ENCODE measurements around the gene GLYATL3. TPM values are rescaled to one million over a fixed set of nuclear protein-coding genes. Genes with fewer than 3 reads are reported as not detected.

GLYATL3 gene
- not detected in 2 replicates for total RNA-seq

- TF ChIP-seq, protein P1, sequence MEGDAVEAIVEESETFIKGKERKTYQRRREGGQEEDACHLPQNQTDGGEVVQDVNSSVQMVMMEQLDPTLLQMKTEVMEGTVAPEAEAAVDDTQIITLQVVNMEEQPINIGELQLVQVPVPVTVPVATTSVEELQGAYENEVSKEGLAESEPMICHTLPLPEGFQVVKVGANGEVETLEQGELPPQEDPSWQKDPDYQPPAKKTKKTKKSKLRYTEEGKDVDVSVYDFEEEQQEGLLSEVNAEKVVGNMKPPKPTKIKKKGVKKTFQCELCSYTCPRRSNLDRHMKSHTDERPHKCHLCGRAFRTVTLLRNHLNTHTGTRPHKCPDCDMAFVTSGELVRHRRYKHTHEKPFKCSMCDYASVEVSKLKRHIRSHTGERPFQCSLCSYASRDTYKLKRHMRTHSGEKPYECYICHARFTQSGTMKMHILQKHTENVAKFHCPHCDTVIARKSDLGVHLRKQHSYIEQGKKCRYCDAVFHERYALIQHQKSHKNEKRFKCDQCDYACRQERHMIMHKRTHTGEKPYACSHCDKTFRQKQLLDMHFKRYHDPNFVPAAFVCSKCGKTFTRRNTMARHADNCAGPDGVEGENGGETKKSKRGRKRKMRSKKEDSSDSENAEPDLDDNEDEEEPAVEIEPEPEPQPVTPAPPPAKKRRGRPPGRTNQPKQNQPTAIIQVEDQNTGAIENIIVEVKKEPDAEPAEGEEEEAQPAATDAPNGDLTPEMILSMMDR (IDR thresholded peaks at IDR 0.05; ENCODE audit: extremely low read depth, low read depth, low read length): no peak
- H3K27ac ChIP-seq (ENCODE audit: low read depth, low read length): no peak within 1 kb of the TSS
- no peaks in the 10 kb centered on the region for H3K36me3 ChIP-seq (ENCODE audit: insufficient read depth, low read length)
- H3K27me3 ChIP-seq (ENCODE audit: insufficient read depth, low read length): no peaks in the 10 kb centered on the region
- H4K20me1 ChIP-seq (ENCODE audit: insufficient read depth, low read length): no peaks in the 10 kb centered on the region
- H2AFZ ChIP-seq (ENCODE audit: low read length): no peak within 1 kb of the TSS
- H3K4me1 ChIP-seq (ENCODE audit: insufficient read depth, low read length): no peaks in the 10 kb centered on the region
- no peak within 1 kb of the TSS for H3K4me3 ChIP-seq (ENCODE audit: insufficient read depth, low read length)
- no peaks in the 10 kb centered on the region for H3K9me3 ChIP-seq (ENCODE audit: low read depth, low read length)
- H3K79me2 ChIP-seq (ENCODE audit: insufficient read depth, low read length): no peaks in the 10 kb centered on the region
- no peak within 1 kb of the TSS for H3K4me2 ChIP-seq (ENCODE audit: insufficient read depth, low read length)
- DNase-seq (ENCODE audit: insufficient read length, low spot score, missing footprints): no peak
These were observed at the start of gene GLYATL3 for GRCh38 chr6:49499623-49500022. Gene GLYATL3 (plus strand): TSS chr6:49499923. CDS start chr6:49511991, 12,068 bp downstream.

GRCh38 chr6:49453221-49453620 is 46.5 kb upstream of the GLYATL3 start:
- Histone ChIP-seq H3K4me3 (ENCODE audit: insufficient read depth, low read length) (no peak overlapping the region), H3K9me3 (ENCODE audit: low read depth, low read length) (no peaks in the 10 kb centered on the region), H3K79me2 (ENCODE audit: insufficient read depth, low read length) (no peaks in the 10 kb centered on the region), H3K36me3 (ENCODE audit: insufficient read depth, low read length) (peaks cover 25% of the 10 kb centered on the region), H3K27ac (ENCODE audit: low read depth, low read length) (no peak overlapping the region), H3K4me2 (ENCODE audit: insufficient read depth, low read length) (no peak overlapping the region), H3K27me3 (ENCODE audit: insufficient read depth, low read length) (no peaks in the 10 kb centered on the region), H3K4me1 (ENCODE audit: insufficient read depth, low read length) (no peaks in the 10 kb centered on the region), H4K20me1 (ENCODE audit: insufficient read depth, low read length) (no peaks in the 10 kb centered on the region), H2AFZ (ENCODE audit: low read length) (no peak overlapping the region)
- DNase-seq (ENCODE audit: insufficient read length, low spot score, missing footprints): no peak
- TF ChIP-seq, protein P1 (IDR thresholded peaks at IDR 0.05; ENCODE audit: extremely low read depth, low read depth, low read length): peak; percentile 29

DNA sequence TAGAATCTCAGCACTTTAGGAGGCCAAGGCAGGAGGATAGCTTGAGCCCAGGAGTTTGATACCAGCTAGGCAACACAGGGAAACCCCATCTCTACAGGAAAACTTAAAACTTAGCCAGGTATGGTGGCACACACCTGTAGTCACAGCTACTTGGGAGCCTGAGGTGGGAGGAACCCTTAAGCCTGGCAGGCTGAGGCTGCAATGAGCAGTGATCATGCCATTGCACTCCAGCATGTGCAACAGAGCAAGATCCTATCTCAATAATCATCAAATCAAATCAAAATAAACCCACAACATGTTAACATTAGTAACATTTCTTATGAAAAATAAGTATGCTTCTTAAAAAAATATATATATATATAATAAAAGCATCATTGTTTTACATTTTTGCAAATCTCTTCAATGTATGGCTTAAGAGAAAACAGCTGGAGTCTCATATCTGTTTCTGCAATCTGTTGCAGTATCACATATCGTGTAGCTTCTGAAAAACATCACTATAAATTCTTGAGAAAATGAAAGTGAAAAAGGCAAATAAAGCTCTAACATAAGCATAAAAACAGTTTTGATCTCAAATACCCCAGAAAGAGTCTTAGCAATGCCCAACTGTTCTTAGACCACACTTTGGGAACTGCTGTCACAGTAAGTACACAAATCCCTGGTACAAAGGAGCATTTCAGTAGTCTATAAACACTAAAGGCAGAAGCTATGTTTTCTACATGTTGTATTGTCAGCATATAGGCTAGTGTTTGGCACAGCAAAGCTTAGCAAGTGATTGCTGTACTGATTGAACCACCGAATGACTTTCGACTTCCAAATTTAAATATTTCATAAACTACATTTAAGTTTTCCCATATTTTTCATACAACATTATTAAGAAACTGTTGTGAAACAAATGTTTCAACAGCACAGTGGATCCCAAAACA is 44.7 kb upstream of the GLYATL3 start:
- Histone ChIP-seq H2AFZ (ENCODE audit: low read length) (no peak overlapping the region), H3K4me3 (ENCODE audit: insufficient read depth, low read length) (no peak overlapping the region), H3K27me3 (ENCODE audit: insufficient read depth, low read length) (no peaks in the 10 kb centered on the region), H3K27ac (ENCODE audit: low read depth, low read length) (no peak overlapping the region), H4K20me1 (ENCODE audit: insufficient read depth, low read length) (no peaks in the 10 kb centered on the region), H3K4me1 (ENCODE audit: insufficient read depth, low read length) (no peaks in the 10 kb centered on the region), H3K4me2 (ENCODE audit: insufficient read depth, low read length) (no peak overlapping the region), H3K36me3 (ENCODE audit: insufficient read depth, low read length) (peaks cover 23% of the 10 kb centered on the region), H3K9me3 (ENCODE audit: low read depth, low read length) (no peaks in the 10 kb centered on the region), H3K79me2 (ENCODE audit: insufficient read depth, low read length) (peaks cover 11% of the 10 kb centered on the region)
- DNase-seq (ENCODE audit: insufficient read length, low spot score, missing footprints): no peak
- TF ChIP-seq, protein P1 (IDR thresholded peaks at IDR 0.05; ENCODE audit: extremely low read depth, low read depth, low read length): no peak

DNA sequence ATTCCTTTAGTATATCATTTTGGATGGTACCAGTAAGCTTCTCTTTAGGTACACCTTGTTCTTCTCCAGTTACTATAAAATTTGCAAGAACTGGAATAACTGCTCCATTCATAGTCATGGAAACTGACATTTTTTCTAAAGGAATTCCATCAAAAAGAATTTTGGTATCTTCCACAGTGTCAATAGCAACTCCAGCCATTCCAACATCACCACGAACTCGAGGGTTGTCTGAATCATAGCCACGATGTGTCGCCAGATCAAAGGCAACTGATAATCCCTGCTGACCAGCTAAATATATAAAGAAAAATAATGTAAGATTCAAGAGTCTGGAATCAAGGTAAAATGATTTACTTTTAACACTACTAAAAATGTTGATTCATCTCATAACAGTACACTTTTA is 42.0 kb upstream of the GLYATL3 start:
- H3K4me1 ChIP-seq (ENCODE audit: insufficient read depth, low read length): peaks cover 6% of the 10 kb centered on the region
- peaks cover 38% of the 10 kb centered on the region for H3K79me2 ChIP-seq (ENCODE audit: insufficient read depth, low read length)
- no peak overlapping the region for H3K27ac ChIP-seq (ENCODE audit: low read depth, low read length)
- TF ChIP-seq, protein P1 (IDR thresholded peaks at IDR 0.05; ENCODE audit: extremely low read depth, low read depth, low read length): no peak
- no peaks in the 10 kb centered on the region for H3K27me3 ChIP-seq (ENCODE audit: insufficient read depth, low read length)
- H4K20me1 ChIP-seq (ENCODE audit: insufficient read depth, low read length): no peaks in the 10 kb centered on the region
- H3K4me2 ChIP-seq (ENCODE audit: insufficient read depth, low read length): no peak overlapping the region
- H2AFZ ChIP-seq (ENCODE audit: low read length): no peak overlapping the region
- DNase-seq (ENCODE audit: insufficient read length, low spot score, missing footprints): no peak
- peaks cover 7% of the 10 kb centered on the region for H3K36me3 ChIP-seq (ENCODE audit: insufficient read depth, low read length)
- no peak overlapping the region for H3K4me3 ChIP-seq (ENCODE audit: insufficient read depth, low read length)
- H3K9me3 ChIP-seq (ENCODE audit: low read depth, low read length): no peaks in the 10 kb centered on the region
